ENCODE results near the gene ZNF724. TPM values are rescaled to one million over a fixed set of nuclear protein-coding genes. Genes with fewer than 3 reads are reported as not detected.
"Not testable (repeated sequence)": the region's sequence is repeated elsewhere in the genome, so short reads cannot be mapped to it uniquely, and the experiment has no call there.

Gene ZNF724
- total RNA-seq, 2 donors from 2014 or later: 1.8 to 5.3 TPM

GRCh38 chr19:23255700-23256099, 5.5 kb upstream of the ZNF724 start:
- DNase-seq: no peak
- no peak for ATAC-seq
- intact Hi-C loops (cut with DNase I, micrococcal nuclease): no loop called here

GRCh38 chr19:23254141-23254910, 4.1 kb upstream of the ZNF724 start:
- ATAC-seq (no peak), DNase-seq (no peak)
- intact Hi-C loops (cut with DNase I, micrococcal nuclease): no loop called here

DNA sequence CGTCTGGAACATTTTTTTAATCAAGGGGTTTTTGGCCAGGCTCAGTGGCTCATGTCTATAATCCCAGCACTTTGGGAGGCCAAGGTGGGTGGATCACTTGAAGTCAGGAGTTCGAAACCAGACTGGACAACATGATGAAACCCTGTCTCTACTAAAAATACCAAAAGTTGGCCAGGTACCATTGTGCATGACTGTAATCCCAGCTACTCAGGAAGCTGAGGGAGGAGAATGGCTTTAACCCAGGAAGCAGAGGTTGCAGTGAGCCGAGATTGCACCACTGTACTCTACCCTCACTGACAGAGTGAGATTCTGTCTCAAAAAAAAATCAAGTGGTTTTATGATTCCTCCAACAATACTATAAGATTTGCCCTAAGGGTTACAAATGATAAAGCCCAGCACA, 3.1 kb upstream of the ZNF724 start:
- intact Hi-C loops (cut with DNase I, micrococcal nuclease); ATAC-seq; DNase-seq: not testable (repeated sequence)

- ATAC-seq: no peak
- no peak for DNase-seq
Measured at GRCh38 chr19:23241419-23241818, 8.8 kb downstream of the ZNF724 start.

DNA sequence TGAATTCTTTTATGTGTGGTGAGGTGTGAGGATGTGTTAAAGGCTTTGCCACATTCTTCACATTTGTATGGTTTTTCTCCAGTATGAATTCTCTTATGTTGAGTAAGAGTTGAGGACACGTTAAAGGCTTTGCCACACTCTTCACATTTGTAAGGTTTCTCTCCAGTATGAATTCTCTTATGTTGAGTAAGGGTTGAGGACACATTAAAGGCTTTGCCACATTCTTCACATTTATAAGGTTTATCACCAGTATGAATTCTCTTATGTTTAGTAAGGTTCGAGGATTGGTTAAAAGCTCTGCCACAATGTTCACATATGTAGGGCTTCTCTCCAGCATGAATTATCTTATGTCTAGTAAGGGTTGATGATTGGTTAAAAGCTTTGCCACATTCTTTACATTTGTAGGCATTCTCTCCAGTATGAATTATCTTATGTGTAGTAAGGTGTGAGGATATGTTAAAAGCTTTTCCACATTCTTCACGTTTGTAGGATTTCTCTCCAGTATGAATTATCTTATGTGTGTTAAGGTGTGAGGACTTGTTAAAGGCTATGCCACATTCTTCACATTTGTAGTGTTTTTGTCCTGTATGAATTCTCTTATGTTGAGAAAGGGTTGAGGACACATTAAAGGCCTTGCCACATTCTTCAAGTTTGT, 27.1 kb downstream of the ZNF724 start:
- DNase-seq: no peak
- intact Hi-C loops (cut with DNase I, micrococcal nuclease): no loop called here
- ATAC-seq: no peak

More at GRCh38 chr19:23241419-23241818, 8.8 kb downstream of the ZNF724 start:
- intact Hi-C loops (cut with DNase I, micrococcal nuclease): no loop called here

GRCh38 chr19:23203841-23204344, 46.3 kb downstream of the ZNF724 start:
- DNase-seq: no peak
- no peak for ATAC-seq
- intact Hi-C loops (cut with DNase I, micrococcal nuclease): no loop called here

GRCh38 chr19:23190341-23190740, 59.9 kb downstream of the ZNF724 start:
- DNase-seq (no peak), ATAC-seq (no peak)
- intact Hi-C loops (cut with DNase I, micrococcal nuclease): no loop called here

- DNase-seq (no peak), ATAC-seq (no peak)
- intact Hi-C loops (cut with DNase I, micrococcal nuclease): no loop called here
Measured at GRCh38 chr19:23183251-23183650, 66.9 kb downstream of the ZNF724 start.

Other genes starting within 250 kb of the ZNF724 start
- under 1 TPM; 0.27 to 0.75 TPM for gene ZNF728, start 247.2 kb downstream of the ZNF724 start, total RNA-seq
- under 1 TPM; 0.28 to 0.64 TPM for gene ZNF730, start 133.4 kb downstream of the ZNF724 start, total RNA-seq
- 10 to 100 TPM; 87.4 to 90.8 TPM for gene ZNF91, start 145.1 kb upstream of the ZNF724 start, total RNA-seq